Fibroblast of lung (primary cell): ENCODE results near the gene NUDT4B.
"Not testable (repeated sequence)": the region's sequence is repeated elsewhere in the genome, so short reads cannot be mapped to it uniquely, and the experiment has no call there.

ENCODE experiments used
- CTCF ChIP-seq, 2 donors: IDR thresholded peaks in 1 of 2; conservative IDR thresholded peaks in 1 of 2; 1 replicate in 1 of 2; 2 replicates in 1 of 2; pipeline ENCODE4 v1.5.1; 2011 to 2012; ENCODE audit warnings: low read length in 2 of 2, control low read depth in 1 of 2, inconsistent platforms in 1 of 2, low read depth in 1 of 2, mild to moderate bottlenecking in 1 of 2
- EZH2 ChIP-seq: IDR thresholded peaks from 2 replicates; pipeline ENCODE4 v1.5.1; 2012; ENCODE audit warnings: low read length, control low read depth, mild to moderate bottlenecking; ENCODE audit errors: missing control alignments

GRCh38 chr1:148705316-148705948, 43.1 kb upstream of the NUDT4B start:
- not testable (repeated sequence) for TF ChIP-seq CTCF (conservative IDR thresholded peaks at IDR 0.05 in 1 of 2, IDR thresholded peaks at IDR 0.05 in 1 of 2; ENCODE audit: low read depth in 1 of 2, low read length in 2 of 2); EZH2
